ENCODE measurements around the gene EPRS1. TPM values are rescaled to one million over a fixed set of nuclear protein-coding genes. Genes with fewer than 3 reads are reported as not detected.

Gene EPRS1
- total and polyA plus RNA-seq, 10 donors: 34.6 to 72.2 (median 58.3) TPM

DNA sequence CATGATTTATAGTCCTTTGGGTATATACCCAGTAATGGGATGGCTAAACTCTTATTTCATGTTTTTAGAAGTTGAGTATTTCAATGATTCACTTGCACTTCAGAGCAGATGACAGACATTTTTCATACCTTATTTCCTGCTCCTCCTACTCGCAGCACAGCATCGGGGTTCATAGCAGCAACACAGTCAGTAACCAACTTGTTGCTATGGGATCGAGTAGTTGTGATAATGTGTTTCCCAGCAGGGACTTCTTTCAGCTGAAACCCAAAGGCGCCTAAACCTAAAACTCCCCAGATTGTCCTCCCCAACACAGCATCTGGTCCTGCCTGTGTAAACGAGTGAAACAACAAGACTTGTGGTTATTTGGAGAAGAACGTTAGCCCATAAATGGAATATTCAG lies 16.3 kb upstream of the EPRS1 start:
- Histone ChIP-seq H3K4me3 (no peak overlapping the region), H3K9me3 (peaks cover 0 to 4% (median 0%) of the 10 kb centered on the region in 8 donors), H3K36me3 (peaks cover 3 to 100% (median 55%) of the 10 kb centered on the region in 6 donors), H3K27me3 (replicated peaks in 1 of 7) (no peaks in the 10 kb centered on the region), H3K4me1 (no peaks in the 10 kb centered on the region), H3K27ac (no peak overlapping the region)
- TF ChIP-seq, protein P1, sequence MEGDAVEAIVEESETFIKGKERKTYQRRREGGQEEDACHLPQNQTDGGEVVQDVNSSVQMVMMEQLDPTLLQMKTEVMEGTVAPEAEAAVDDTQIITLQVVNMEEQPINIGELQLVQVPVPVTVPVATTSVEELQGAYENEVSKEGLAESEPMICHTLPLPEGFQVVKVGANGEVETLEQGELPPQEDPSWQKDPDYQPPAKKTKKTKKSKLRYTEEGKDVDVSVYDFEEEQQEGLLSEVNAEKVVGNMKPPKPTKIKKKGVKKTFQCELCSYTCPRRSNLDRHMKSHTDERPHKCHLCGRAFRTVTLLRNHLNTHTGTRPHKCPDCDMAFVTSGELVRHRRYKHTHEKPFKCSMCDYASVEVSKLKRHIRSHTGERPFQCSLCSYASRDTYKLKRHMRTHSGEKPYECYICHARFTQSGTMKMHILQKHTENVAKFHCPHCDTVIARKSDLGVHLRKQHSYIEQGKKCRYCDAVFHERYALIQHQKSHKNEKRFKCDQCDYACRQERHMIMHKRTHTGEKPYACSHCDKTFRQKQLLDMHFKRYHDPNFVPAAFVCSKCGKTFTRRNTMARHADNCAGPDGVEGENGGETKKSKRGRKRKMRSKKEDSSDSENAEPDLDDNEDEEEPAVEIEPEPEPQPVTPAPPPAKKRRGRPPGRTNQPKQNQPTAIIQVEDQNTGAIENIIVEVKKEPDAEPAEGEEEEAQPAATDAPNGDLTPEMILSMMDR (IDR thresholded peaks at IDR 0.05 in 8 of 11, conservative IDR thresholded peaks at IDR 0.05 in 3 of 11): no peak
- TF ChIP-seq POLR2AphosphoS5 (IDR thresholded peaks at IDR 0.05) (no peak), POLR2A (IDR thresholded peaks at IDR 0.05) (no peak)
- no peak for DNase-seq
- WGBS, 5 donors: 94 to 99% (median 98%) methylated on average over 6 of the region's 6 CpGs
- intact Hi-C loops (cut with DNase I; ENCODE audit: low total_unique reads): no loop called here

DNA sequence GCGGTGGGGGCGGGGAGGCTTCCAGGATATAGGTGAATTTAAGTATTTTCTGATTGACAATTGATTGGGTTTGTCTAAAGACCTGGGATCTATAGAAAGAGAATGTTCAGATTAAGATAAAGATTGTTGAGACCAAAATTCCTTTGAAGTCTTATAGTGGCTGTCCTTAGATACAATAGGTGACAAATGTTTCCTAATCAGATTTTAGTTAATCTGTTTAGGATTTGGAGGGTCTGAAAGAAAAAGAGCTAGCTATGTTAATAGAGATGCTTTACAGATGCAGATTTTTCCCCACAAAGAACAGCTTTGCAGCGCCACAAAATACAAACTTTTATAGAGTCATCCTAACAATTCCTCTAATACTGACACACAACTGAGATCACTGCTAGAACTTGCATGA lies 14.6 kb upstream of the EPRS1 start:
- Histone ChIP-seq H3K4me1 (no peaks in the 10 kb centered on the region), H3K9me3 (peaks cover 0 to 4% (median 0%) of the 10 kb centered on the region in 8 donors), H3K27me3 (replicated peaks in 1 of 7) (no peaks in the 10 kb centered on the region), H3K4me3 (no peak overlapping the region), H3K27ac (no peak overlapping the region), H3K36me3 (peaks cover 3 to 100% (median 42%) of the 10 kb centered on the region in 6 donors)
- 96 to 99% (median 98%) methylated on average over 3 of the region's 3 CpGs for whole genome bisulfite sequencing, 5 donors
- TF ChIP-seq, protein P1 (IDR thresholded peaks at IDR 0.05 in 8 of 11, conservative IDR thresholded peaks at IDR 0.05 in 3 of 11): no peak
- TF ChIP-seq POLR2A (IDR thresholded peaks at IDR 0.05): no peak
- DNase-seq: no peak
- intact Hi-C loops (cut with DNase I; ENCODE audit: low total_unique reads): no loop called here

DNA sequence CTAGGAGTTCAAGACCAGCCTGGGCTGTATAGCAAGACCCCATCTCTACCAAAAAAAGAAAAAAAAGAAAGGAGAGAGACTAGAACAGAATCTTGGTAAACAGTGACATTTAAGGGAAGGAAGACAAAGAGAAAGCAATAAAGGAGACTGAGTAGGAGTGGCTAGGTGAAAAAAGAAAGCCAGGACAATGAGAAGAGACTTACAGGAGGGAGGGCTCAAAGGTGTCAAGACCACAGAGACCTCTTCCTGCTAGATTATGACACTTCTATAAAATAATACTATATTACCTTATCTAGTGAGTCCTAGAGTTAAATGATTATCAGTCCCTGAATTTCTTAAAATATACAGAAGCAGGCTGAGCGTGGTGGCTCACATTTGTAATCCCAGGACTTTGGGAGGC lies 10.1 kb upstream of the EPRS1 start:
- no peak for DNase-seq
- peaks cover 3 to 59% (median 17%) of the 10 kb centered on the region in 6 donors for H3K36me3 ChIP-seq
- no peaks in the 10 kb centered on the region for H3K9me3 ChIP-seq
- H3K4me3 ChIP-seq: no peak overlapping the region
- no peak for TF ChIP-seq POLR2AphosphoS5 (IDR thresholded peaks at IDR 0.05)
- TF ChIP-seq POLR2A (IDR thresholded peaks at IDR 0.05): no peak
- TF ChIP-seq, protein P1 (IDR thresholded peaks at IDR 0.05 in 8 of 11, conservative IDR thresholded peaks at IDR 0.05 in 3 of 11): no peak
- 88 to 100% (median 91%) methylated on average over 1 of the region's 1 CpG for WGBS, 5 donors
- no peaks in the 10 kb centered on the region for H3K4me1 ChIP-seq
- peak overlapping the region in 5 of 8 donors; percentile 20 to 55 (median 38) for H3K27ac ChIP-seq
- intact Hi-C loops (cut with DNase I; ENCODE audit: low total_unique reads): no loop called here
- H3K27me3 ChIP-seq (replicated peaks in 1 of 7): no peaks in the 10 kb centered on the region

DNA sequence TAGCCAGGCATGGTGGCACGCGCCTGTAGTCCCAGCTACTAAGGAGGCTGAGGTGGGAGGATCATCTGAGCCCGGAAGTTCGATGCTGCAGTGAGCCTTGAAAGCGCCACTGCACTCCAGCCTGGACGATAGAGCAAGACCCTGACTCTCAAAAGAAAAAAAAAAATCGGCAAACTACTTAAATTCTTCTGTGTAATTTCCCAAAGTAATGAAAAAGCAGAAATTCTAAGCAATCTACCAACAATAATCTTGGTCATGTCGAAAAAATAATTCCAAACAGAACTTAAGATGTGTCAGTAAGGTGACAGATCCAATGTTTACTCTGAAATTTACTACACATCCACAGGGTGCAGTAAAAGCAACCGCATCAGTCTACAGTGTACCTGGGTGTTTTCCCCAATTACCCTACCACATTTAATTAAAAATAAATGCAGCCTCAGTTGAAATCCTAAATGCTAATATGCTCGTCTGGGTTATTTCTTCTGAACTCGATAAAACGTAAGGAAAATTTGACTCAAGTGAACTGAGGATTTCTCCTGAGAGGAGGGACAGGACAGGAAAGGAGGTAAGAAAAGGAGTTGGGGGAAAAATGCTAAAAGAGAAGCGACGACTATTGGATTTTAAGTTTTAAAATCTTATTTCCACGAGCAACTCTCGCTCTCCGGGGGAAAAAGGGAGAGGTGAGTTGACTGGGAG lies 801 bp downstream of the EPRS1 start:
- WGBS, 5 donors: 23 to 30% (median 27%) methylated on average over 17 of the region's 17 CpGs
- Histone ChIP-seq H3K4me3 (peak overlapping the region; percentile 83 to 97 (median 92)), H3K27ac (peak overlapping the region; percentile 78 to 93 (median 88)), H3K9me3 (no peaks in the 10 kb centered on the region), H3K27me3 (replicated peaks in 1 of 7) (no peaks in the 10 kb centered on the region), H3K4me1 (peaks cover 13 to 45% (median 33%) of the 10 kb centered on the region in 6 donors), H3K36me3 (peaks cover 0 to 22% (median under 1%) of the 10 kb centered on the region in 6 donors)
- TF ChIP-seq POLR2AphosphoS5 (IDR thresholded peaks at IDR 0.05) (no peak), POLR2A (IDR thresholded peaks at IDR 0.05) (no peak)
- TF ChIP-seq, protein P1 (IDR thresholded peaks at IDR 0.05 in 8 of 11, conservative IDR thresholded peaks at IDR 0.05 in 3 of 11): no peak
- intact Hi-C loops (cut with DNase I; ENCODE audit: low total_unique reads): loop anchor here (10.0 kb wide), 1 partner anchor 49 kb away; the partner anchor contains the start of gene IARS2
- no peak for DNase-seq

Measured in spleen (tissue), 11 donors.